BJ (cell line): ENCODE data around the gene MACROD1. TPM values are rescaled to one million over a fixed set of nuclear protein-coding genes. Genes with fewer than 3 reads are reported as not detected.

Experiments
- CTCF ChIA-PET: fragments of 350-600 bp; formaldehyde crosslinking; extraction: SDS; loops from one replicate; lab custom pipeline; 2021; ENCODE audit warnings: antibody characterized with exemption, inconsistent platforms; lab: Yijun Ruan, JAX
- POLR2A ChIA-PET: fragments of 300-600 bp; sonication (Branson Sonifier 250); formaldehyde crosslinking; extraction: SDS; loops from one replicate; lab custom pipeline; 2021; ENCODE audit warnings: antibody characterized with exemption; lab: Charles Lee
- DNase-seq: peaks from one replicate; pipeline ENCODE4 v3.0.0-alpha.2; 2011; ENCODE audit warnings: low read depth
- H3K27me3 ChIP-seq: 2 replicates; pipeline ENCODE4 v1.6.0; 2011; ENCODE audit warnings: low read length; ENCODE audit not compliant: control insufficient read depth, insufficient read depth
- H3K36me3 ChIP-seq: 2 replicates; pipeline ENCODE4 v1.5.1; 2011; ENCODE audit warnings: low read length; ENCODE audit not compliant: control insufficient read depth, insufficient read depth
- H3K4me3 ChIP-seq: 2 replicates; pipeline ENCODE4 v1.5.1; 2011; ENCODE audit warnings: low read depth, mild to moderate bottlenecking, control low read depth, low read length
- CTCF ChIP-seq: IDR thresholded peaks from 2 replicates; pipeline ENCODE4 v1.5.1; 2011; ENCODE audit warnings: low read depth, mild to moderate bottlenecking, control low read depth, inconsistent platforms, low read length, moderate library complexity; ENCODE audit not compliant: insufficient read depth
- polyA plus RNA-seq: library from polyadenylated mRNA; depleted of rRNA; stranded (reverse); fragments of >200 nt; gene quantifications from 2 replicates; pipeline ENCODE4 v1.2.3, GENCODE V29; 2011

MACROD1 gene
- polyA plus RNA-seq, 1 experiment = 12.4 TPM

- POLR2A ChIA-PET = no interaction called here
- Histone ChIP-seq H3K4me3 (no peak overlapping the region), H3K36me3 (no peaks in the 10 kb centered on the region), H3K27me3 (no peaks in the 10 kb centered on the region)
- DNase-seq = no peak
- no peak for TF ChIP-seq CTCF
- CTCF ChIA-PET = no interaction called here
Observed at GRCh38 chr11:64011371-64011770, 154.5 kb downstream of the MACROD1 start.

GRCh38 chr11:64010783-64011182, 155.1 kb downstream of the MACROD1 start:
- TF ChIP-seq CTCF = no peak
- no peak for DNase-seq
- CTCF ChIA-PET = no interaction called here
- Histone ChIP-seq H3K27me3 (no peaks in the 10 kb centered on the region), H3K4me3 (no peak overlapping the region), H3K36me3 (no peaks in the 10 kb centered on the region)
- POLR2A ChIA-PET = no interaction called here

GRCh38 chr11:64009710-64010109, 156.2 kb downstream of the MACROD1 start:
- POLR2A ChIA-PET = no interaction called here
- CTCF ChIA-PET = no interaction called here
- no peaks in the 10 kb centered on the region for H3K27me3 ChIP-seq
- no peak overlapping the region for H3K4me3 ChIP-seq
- DNase-seq = no peak
- no peaks in the 10 kb centered on the region for H3K36me3 ChIP-seq
- no peak for TF ChIP-seq CTCF

GRCh38 chr11:64008914-64009633, 156.8 kb downstream of the MACROD1 start:
- TF ChIP-seq CTCF = no peak
- CTCF ChIA-PET = no interaction called here
- DNase-seq = no peak
- H3K27me3 ChIP-seq = no peaks in the 10 kb centered on the region
- POLR2A ChIA-PET = no interaction called here
- no peak overlapping the region for H3K4me3 ChIP-seq
- no peaks in the 10 kb centered on the region for H3K36me3 ChIP-seq

- H3K27me3 ChIP-seq = no peaks in the 10 kb centered on the region
- DNase-seq = no peak
- H3K36me3 ChIP-seq = no peaks in the 10 kb centered on the region
- CTCF ChIA-PET = interaction anchor here (2.3 to 3.2 kb wide), 2 partner anchors 140 to 145 kb away, joined by 12 to 15 read pairs; no protein-coding TSS in a partner anchor
- H3K4me3 ChIP-seq = no peak overlapping the region
- no peak for TF ChIP-seq CTCF
- POLR2A ChIA-PET = no interaction called here
Observed at GRCh38 chr11:64008283-64008913, 157.5 kb downstream of the MACROD1 start.
